Activated B cell treated with CpG ODN at 0.5 μM for 24 hours (primary cell): ENCODE measurements around the gene ZSCAN25. TPM values are rescaled to one million over a fixed set of nuclear protein-coding genes. Genes with fewer than 3 reads are reported as not detected.
A peak's percentile ranks its signal among the peaks of the same experiment; 100 is the strongest.

ENCODE experiments used
- ATAC-seq: fragments of 200-7000 bp; cut with Tn5 transposase; one replicate; pipeline ENCODE4 v1.10.0; 2021; ENCODE audit warnings: low read depth, mild to moderate bottlenecking, moderate library complexity
- CTCF ChIA-PET: fragments of 350-600 bp; sonication (Branson Sonifier 250); formaldehyde crosslinking; loops from one replicate; lab custom pipeline; 2021; ENCODE audit warnings: antibody characterized with exemption; lab: Charles Lee
- POLR2A ChIA-PET: fragments of 350-600 bp; sonication (Branson Sonifier 250); formaldehyde crosslinking; loops from one replicate; lab custom pipeline; 2021; ENCODE audit warnings: antibody characterized with exemption; lab: Charles Lee
- DNase-seq: peaks from one replicate; pipeline ENCODE4 v3.0.0; 2022
- H3K27ac Mint-ChIP-seq: one replicate; pipeline ENCODE4 v1.8.0; 2020; ENCODE audit warnings: mixed read lengths
- H3K27me3 Mint-ChIP-seq: one replicate; pipeline ENCODE4 v1.8.0; 2021; ENCODE audit warnings: mixed read lengths
- H3K36me3 Mint-ChIP-seq: one replicate; pipeline ENCODE4 v1.8.0; 2021; ENCODE audit warnings: low read depth, mixed read lengths
- H3K4me1 Mint-ChIP-seq: one replicate; pipeline ENCODE4 v1.8.0; 2021; ENCODE audit warnings: mixed read lengths
- H3K4me3 Mint-ChIP-seq: one replicate; pipeline ENCODE4 v1.8.0; 2020; ENCODE audit warnings: mild to moderate bottlenecking, mixed read lengths
- H3K9me3 Mint-ChIP-seq: one replicate; pipeline ENCODE4 v1.8.0; 2020; ENCODE audit warnings: mixed read lengths
- CTCF ChIP-seq: fragments of 200-600 bp; IDR thresholded peaks from one replicate; pipeline ENCODE4 v1.8.0; 2022; ENCODE audit warnings: antibody characterized with exemption, mild to moderate bottlenecking
- intact Hi-C: fragments of 100-400 bp; cut with micrococcal nuclease; formaldehyde crosslinking; loops from one replicate; pipeline ENCODE4 v1.15.1; 2024
- total RNA-seq: library from RNA; stranded (reverse); gene quantifications from 2 replicates; pipeline ENCODE4 v1.2.3, GENCODE V29; 2022

The ZSCAN25 gene
- total RNA-seq, 1 donor from 2014 or later: 33.4 TPM

- intact Hi-C loops: loop anchor here (5.0 kb wide), 1 partner anchor 251 kb away; no protein-coding TSS in a partner anchor
- Mint-ChIP-seq H3K4me1 (peaks cover 30% of the 10 kb centered on the region), H3K9me3 (no peaks in the 10 kb centered on the region), H3K36me3 (peaks cover 64% of the 10 kb centered on the region), H3K27ac (no peak overlapping the region), H3K4me3 (peak overlapping the region; percentile 97), H3K27me3 (no peaks in the 10 kb centered on the region)
- POLR2A ChIA-PET: no interaction called here
- DNase-seq (no peak), ATAC-seq (no peak)
- TF ChIP-seq CTCF: no peak
- CTCF ChIA-PET: no interaction called here
Observed at GRCh38 chr7:99618726-99619125, 2.0 kb downstream of the ZSCAN25 start.

- H3K27ac Mint-ChIP-seq: no peak overlapping the region
- ATAC-seq (no peak), DNase-seq (no peak)
- H3K4me3 Mint-ChIP-seq: no peak overlapping the region
- H3K9me3 Mint-ChIP-seq: no peaks in the 10 kb centered on the region
- CTCF ChIA-PET: no interaction called here
- peaks cover 30% of the 10 kb centered on the region for H3K4me1 Mint-ChIP-seq
- no peak for TF ChIP-seq CTCF
- peaks cover 73% of the 10 kb centered on the region for H3K36me3 Mint-ChIP-seq
- no peaks in the 10 kb centered on the region for H3K27me3 Mint-ChIP-seq
- intact Hi-C loops: loop anchor here (5.0 kb wide), 1 partner anchor 252 kb away; no protein-coding TSS in a partner anchor
- POLR2A ChIA-PET: interaction anchor here (0.6 kb wide), 1 partner anchor 255 kb away, joined by 3 read pairs; no protein-coding TSS in a partner anchor
Observed at GRCh38 chr7:99619571-99620130, 2.9 kb downstream of the ZSCAN25 start.

GRCh38 chr7:99621271-99621670 lies 4.5 kb downstream of the ZSCAN25 start:
- no peak for TF ChIP-seq CTCF
- Mint-ChIP-seq H3K4me3 (no peak overlapping the region), H3K36me3 (peaks cover 89% of the 10 kb centered on the region), H3K27ac (no peak overlapping the region), H3K4me1 (peaks cover 27% of the 10 kb centered on the region), H3K9me3 (no peaks in the 10 kb centered on the region), H3K27me3 (no peaks in the 10 kb centered on the region)
- DNase-seq (no peak), ATAC-seq (no peak)
- intact Hi-C loops: no loop called here
- ChIA-PET CTCF (no interaction called here), POLR2A (no interaction called here)

- DNase-seq: no peak
- ATAC-seq: no peak
- Mint-ChIP-seq H3K4me3 (no peak overlapping the region), H3K9me3 (no peaks in the 10 kb centered on the region), H3K27me3 (no peaks in the 10 kb centered on the region), H3K27ac (no peak overlapping the region), H3K4me1 (peaks cover 14% of the 10 kb centered on the region), H3K36me3 (peaks cover 90% of the 10 kb centered on the region)
- intact Hi-C loops: no loop called here
- CTCF ChIA-PET: no interaction called here
- TF ChIP-seq CTCF: no peak
- POLR2A ChIA-PET: no interaction called here
Observed at GRCh38 chr7:99622596-99622995, 5.8 kb downstream of the ZSCAN25 start.

GRCh38 chr7:99623091-99623693 lies 6.4 kb downstream of the ZSCAN25 start:
- no peak for ATAC-seq
- CTCF ChIA-PET: no interaction called here
- intact Hi-C loops: no loop called here

More at GRCh38 chr7:99623091-99623693, 6.4 kb downstream of the ZSCAN25 start:
- Mint-ChIP-seq H3K27ac (no peak overlapping the region), H3K4me3 (no peak overlapping the region), H3K4me1 (peaks cover 8% of the 10 kb centered on the region), H3K9me3 (no peaks in the 10 kb centered on the region), H3K27me3 (no peaks in the 10 kb centered on the region), H3K36me3 (peaks cover 94% of the 10 kb centered on the region)
- POLR2A ChIA-PET: no interaction called here
- TF ChIP-seq CTCF: no peak
- DNase-seq: no peak
